Gastroesophageal sphincter (tissue), 3 donors: ENCODE results near the gene FER.

ENCODE experiments used
- POLR2A ChIP-seq, 2 donors: fragments of 450-650 bp; IDR thresholded peaks; one replicate each; pipeline ENCODE4 v1.6.1; 2017; ENCODE audit warnings: antibody characterized with exemption in 2 of 2, mild to moderate bottlenecking in 2 of 2, moderate library complexity in 1 of 2
- POLR2AphosphoS5 ChIP-seq: sonication (generic); formaldehyde crosslinking; IDR thresholded peaks from one replicate; pipeline ENCODE4 v1.6.1; 2017; ENCODE audit warnings: antibody characterized with exemption
- TF ChIP-seq, protein P1 (sequence below), 4 experiments: fragments of 200-600 bp in 2 of 4; fragments of 450-650 bp in 2 of 4; sonication (generic) in 1 of 4; IDR thresholded peaks; one replicate each; pipeline ENCODE4 v1.5.1; 2017 to 2019; ENCODE audit warnings: antibody characterized with exemption in 4 of 4, mild to moderate bottlenecking in 2 of 4, moderate library complexity in 2 of 4

DNA sequence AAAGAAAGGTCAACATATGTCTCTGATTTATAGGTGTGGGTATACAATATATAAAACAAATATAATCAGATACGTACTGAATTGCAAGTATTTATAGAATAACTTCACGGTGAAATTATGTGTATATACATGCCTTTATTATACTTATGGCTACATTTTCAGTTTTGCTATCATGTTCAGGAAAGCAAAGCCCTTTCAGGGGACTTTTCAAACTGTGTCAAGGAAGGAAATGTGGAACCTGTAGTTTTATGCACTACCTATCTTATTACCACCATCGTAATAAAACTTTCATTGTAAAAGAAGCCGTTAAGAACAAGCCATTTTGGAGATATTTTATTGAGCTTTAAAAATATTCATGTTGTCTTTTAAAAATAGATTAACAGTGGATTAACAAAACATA, 404.9 kb downstream of the FER start:
- TF ChIP-seq, protein P1, sequence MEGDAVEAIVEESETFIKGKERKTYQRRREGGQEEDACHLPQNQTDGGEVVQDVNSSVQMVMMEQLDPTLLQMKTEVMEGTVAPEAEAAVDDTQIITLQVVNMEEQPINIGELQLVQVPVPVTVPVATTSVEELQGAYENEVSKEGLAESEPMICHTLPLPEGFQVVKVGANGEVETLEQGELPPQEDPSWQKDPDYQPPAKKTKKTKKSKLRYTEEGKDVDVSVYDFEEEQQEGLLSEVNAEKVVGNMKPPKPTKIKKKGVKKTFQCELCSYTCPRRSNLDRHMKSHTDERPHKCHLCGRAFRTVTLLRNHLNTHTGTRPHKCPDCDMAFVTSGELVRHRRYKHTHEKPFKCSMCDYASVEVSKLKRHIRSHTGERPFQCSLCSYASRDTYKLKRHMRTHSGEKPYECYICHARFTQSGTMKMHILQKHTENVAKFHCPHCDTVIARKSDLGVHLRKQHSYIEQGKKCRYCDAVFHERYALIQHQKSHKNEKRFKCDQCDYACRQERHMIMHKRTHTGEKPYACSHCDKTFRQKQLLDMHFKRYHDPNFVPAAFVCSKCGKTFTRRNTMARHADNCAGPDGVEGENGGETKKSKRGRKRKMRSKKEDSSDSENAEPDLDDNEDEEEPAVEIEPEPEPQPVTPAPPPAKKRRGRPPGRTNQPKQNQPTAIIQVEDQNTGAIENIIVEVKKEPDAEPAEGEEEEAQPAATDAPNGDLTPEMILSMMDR (IDR thresholded peaks at IDR 0.05), result no peak
- TF ChIP-seq POLR2AphosphoS5 (no peak), POLR2A (IDR thresholded peaks at IDR 0.05) (no peak)
